Stimulated activated CD8-positive, alpha-beta memory T cell treated with anti-CD3 and anti-CD28 coated beads, Interleukin-7, amount 100 ng/mL, for 24 hours (primary cell): ENCODE results near the gene SLC6A5.
"Not testable (repeated sequence)": the region's sequence is repeated elsewhere in the genome, so short reads cannot be mapped to it uniquely, and the experiment has no call there.

ENCODE experiments used
- DNase-seq: peaks from one replicate; pipeline ENCODE4 v3.0.0-alpha.2; 2020; ENCODE audit warnings: low read depth

Gene SLC6A5

GRCh38 chr11:20599221-20600019, at the start of gene SLC6A5:
Gene SLC6A5, plus strand, starts transcription at chr11:20599608. Its CDS starts 65 bp downstream, at chr11:20599673.
- no peak for DNase-seq

- DNase-seq, result no peak
Measured at GRCh38 chr11:20551096-20551495, 48.3 kb upstream of the SLC6A5 start.

GRCh38 chr11:20555783-20556182, 43.6 kb upstream of the SLC6A5 start:
- DNase-seq, result no peak

- DNase-seq, result not testable (repeated sequence)
Measured at GRCh38 chr11:20556396-20556795, 43.0 kb upstream of the SLC6A5 start.

GRCh38 chr11:20558741-20559140, 40.7 kb upstream of the SLC6A5 start:
- no peak for DNase-seq

- DNase-seq, result no peak
Measured at GRCh38 chr11:20559523-20560300, 39.7 kb upstream of the SLC6A5 start.

GRCh38 chr11:20561915-20562314, 37.5 kb upstream of the SLC6A5 start:
- DNase-seq, result no peak

- DNase-seq, result no peak
Measured at GRCh38 chr11:20563866-20564265, 35.5 kb upstream of the SLC6A5 start.

- DNase-seq, result no peak
Measured at GRCh38 chr11:20564846-20565635, 34.4 kb upstream of the SLC6A5 start.

GRCh38 chr11:20566115-20566514, 33.3 kb upstream of the SLC6A5 start:
- DNase-seq, result not testable (repeated sequence)

GRCh38 chr11:20566591-20567434, 32.6 kb upstream of the SLC6A5 start:
- no peak for DNase-seq

GRCh38 chr11:20579725-20580124, 19.7 kb upstream of the SLC6A5 start:
- not testable (repeated sequence) for DNase-seq

- DNase-seq, result no peak
Measured at GRCh38 chr11:20583201-20583600, 16.2 kb upstream of the SLC6A5 start.

GRCh38 chr11:20584093-20584774, 15.2 kb upstream of the SLC6A5 start:
- DNase-seq, result no peak

GRCh38 chr11:20589796-20590195, 9.6 kb upstream of the SLC6A5 start:
- DNase-seq, result no peak

- DNase-seq, result no peak
Measured at GRCh38 chr11:20590381-20590780, 9.0 kb upstream of the SLC6A5 start.

- no peak for DNase-seq
Measured at GRCh38 chr11:20592741-20593140, 6.7 kb upstream of the SLC6A5 start.

- no peak for DNase-seq
Measured at GRCh38 chr11:20594274-20595061, 4.9 kb upstream of the SLC6A5 start.

- DNase-seq, result no peak
Measured at GRCh38 chr11:20595101-20595500, 4.3 kb upstream of the SLC6A5 start.
